GM12872 (cell line): ENCODE data around the gene CDH23.

ENCODE experiments used
- TF ChIP-seq, protein P1 (sequence below): IDR thresholded peaks from 3 replicates; pipeline ENCODE4 v1.5.1; 2011; ENCODE audit warnings: low read depth, mild to moderate bottlenecking, low read length, moderate library complexity; ENCODE audit not compliant: insufficient read depth

CDH23 gene

DNA sequence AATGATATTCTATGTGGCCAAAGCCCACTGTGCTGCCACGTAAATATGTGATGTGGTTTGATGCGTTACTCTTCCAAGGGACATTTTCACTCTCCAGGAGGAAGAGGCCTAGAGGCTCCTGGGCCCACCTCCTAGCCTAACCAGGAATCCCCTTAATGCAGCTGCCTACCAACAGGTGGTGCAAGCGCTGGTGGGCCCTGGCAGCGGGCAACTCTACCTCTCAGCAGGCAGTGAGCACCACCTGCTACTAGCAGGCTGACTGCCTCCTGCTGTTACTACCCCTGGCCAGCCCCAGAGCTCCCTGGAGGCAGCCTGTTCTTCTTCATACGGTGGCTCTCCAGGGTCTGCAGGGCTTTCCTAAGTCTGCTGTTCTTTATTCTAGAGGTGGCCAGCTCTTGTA lies 62.8 kb downstream of the CDH23 start:
- TF ChIP-seq, protein P1, sequence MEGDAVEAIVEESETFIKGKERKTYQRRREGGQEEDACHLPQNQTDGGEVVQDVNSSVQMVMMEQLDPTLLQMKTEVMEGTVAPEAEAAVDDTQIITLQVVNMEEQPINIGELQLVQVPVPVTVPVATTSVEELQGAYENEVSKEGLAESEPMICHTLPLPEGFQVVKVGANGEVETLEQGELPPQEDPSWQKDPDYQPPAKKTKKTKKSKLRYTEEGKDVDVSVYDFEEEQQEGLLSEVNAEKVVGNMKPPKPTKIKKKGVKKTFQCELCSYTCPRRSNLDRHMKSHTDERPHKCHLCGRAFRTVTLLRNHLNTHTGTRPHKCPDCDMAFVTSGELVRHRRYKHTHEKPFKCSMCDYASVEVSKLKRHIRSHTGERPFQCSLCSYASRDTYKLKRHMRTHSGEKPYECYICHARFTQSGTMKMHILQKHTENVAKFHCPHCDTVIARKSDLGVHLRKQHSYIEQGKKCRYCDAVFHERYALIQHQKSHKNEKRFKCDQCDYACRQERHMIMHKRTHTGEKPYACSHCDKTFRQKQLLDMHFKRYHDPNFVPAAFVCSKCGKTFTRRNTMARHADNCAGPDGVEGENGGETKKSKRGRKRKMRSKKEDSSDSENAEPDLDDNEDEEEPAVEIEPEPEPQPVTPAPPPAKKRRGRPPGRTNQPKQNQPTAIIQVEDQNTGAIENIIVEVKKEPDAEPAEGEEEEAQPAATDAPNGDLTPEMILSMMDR = no peak

GRCh38 chr10:71460615-71461014 lies 63.9 kb downstream of the CDH23 start:
- TF ChIP-seq, protein P1 = no peak

DNA sequence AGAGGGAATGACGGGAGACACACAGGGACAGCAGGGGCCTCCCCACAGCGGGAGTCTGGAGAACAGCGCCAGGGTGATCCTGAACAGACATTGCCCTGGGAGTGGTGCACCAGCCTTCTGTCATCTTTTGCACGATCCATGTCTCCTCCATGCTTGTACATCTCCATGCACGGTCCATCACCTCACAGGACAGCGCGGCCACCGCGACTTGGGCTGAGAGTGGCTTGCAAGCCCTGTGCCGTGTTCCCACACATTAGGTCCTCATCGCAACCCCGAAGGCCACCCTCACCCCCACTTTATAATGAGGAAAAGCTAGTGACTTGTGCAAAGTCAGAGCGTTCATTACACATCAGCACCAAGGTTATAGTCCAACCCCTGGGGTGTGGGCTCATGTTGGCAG lies 64.7 kb downstream of the CDH23 start:
- TF ChIP-seq, protein P1 = no peak

- TF ChIP-seq, protein P1 = no peak
Observed at GRCh38 chr10:71462062-71462935, 65.6 kb downstream of the CDH23 start.

DNA sequence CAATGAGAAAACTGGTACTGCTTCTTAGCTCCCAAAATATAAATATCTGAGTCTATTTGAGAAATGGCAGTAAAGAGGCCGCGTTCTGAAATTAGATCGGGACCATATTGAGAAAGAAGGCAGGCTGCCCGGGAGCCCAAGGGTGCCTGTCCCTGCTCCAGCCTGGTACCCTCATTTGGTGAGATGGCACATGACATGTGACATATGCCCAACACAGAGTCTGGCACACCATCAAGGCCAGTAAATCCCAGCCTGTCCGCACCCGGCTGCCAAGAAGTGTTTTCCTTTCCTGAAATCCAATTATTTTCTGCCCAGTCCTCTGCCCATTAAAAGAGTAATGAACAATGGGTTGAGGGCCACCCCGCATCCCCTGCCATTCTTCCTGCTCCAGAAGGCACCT lies 66.4 kb downstream of the CDH23 start:
- TF ChIP-seq, protein P1 = no peak

DNA sequence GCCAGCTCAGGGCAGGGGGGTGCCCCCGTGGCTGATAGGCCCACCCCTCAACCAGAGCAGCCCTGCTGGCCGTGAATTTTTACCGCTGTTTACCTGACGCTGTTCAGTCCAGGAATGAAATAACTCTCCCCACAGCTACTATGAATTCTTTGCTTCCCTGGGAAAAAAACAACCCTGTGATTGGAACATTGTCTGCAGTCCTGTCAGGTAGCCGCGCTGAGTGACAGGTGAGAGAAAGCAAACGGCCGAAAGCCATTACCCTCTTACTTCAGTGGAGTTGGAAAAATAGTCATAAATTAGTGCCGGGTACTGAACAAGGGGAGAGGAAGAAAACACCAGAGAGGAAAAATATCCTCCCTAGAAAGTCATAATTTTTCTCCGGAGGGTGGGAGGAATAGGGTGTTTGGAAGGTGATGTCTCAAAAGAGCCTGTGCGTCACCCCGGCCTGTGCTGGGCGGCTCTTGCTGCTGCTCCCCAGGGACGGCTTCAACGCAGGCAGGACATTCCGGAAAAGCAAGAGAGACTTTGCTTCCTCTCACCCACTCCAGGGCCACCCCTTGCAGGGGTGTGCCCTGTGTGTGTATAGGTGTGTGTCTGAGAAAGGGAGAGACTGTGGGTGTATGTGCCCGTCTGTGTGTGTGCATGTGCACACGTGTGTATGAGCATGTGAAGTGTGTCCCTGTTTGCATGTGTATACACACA lies 69.0 kb downstream of the CDH23 start:
- TF ChIP-seq, protein P1 = no peak

DNA sequence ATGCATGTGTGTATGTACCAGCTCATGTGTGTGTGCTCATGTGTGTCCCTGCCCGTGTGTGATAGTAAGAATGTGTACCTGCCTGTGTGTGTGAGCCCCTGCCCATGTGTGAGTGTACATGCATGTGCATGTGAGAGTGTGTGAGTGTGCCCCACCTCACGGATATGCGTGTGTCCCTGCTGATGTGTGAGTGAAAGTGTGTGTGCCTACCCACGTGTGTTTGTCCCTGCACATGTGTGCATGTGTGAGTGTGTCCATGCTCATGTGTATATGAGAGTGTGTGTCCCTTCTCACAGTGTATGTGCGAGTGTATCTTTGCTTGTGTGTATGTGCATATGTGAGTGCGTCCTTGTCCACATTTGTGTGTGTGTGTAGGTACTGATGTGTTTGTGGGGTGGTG lies 69.6 kb downstream of the CDH23 start:
- TF ChIP-seq, protein P1 = no peak
